Liver (tissue), 3 donors: ENCODE results near the gene PSMD1.

Experiments used
- EGR1 ChIP-seq, 2 donors: IDR thresholded peaks; 2 replicates each; pipeline ENCODE4 v1.6.1; 2016 to 2018; ENCODE audit warnings: antibody characterized with exemption in 2 of 2, low read depth in 2 of 2
- FOXA1 ChIP-seq: IDR thresholded peaks from 2 replicates; pipeline ENCODE4 v1.6.1; 2016; ENCODE audit warnings: antibody characterized with exemption
- GABPA ChIP-seq, 2 donors: IDR thresholded peaks in 1 of 2; conservative IDR thresholded peaks in 1 of 2; 2 replicates each; pipeline ENCODE4 v1.6.1; 2016; ENCODE audit warnings: antibody characterized with exemption in 2 of 2, mild to moderate bottlenecking in 1 of 2, moderate library complexity in 1 of 2
- HNF4G ChIP-seq: IDR thresholded peaks from 2 replicates; pipeline ENCODE4 v1.6.1; 2016; ENCODE audit warnings: antibody characterized with exemption
- NR2F2 ChIP-seq: IDR thresholded peaks from 2 replicates; pipeline ENCODE4 v1.6.1; 2016; ENCODE audit warnings: antibody characterized with exemption
- SP1 ChIP-seq: IDR thresholded peaks from 2 replicates; pipeline ENCODE4 v1.6.1; 2018; ENCODE audit warnings: antibody characterized with exemption, mild to moderate bottlenecking
- TAF1 ChIP-seq: conservative IDR thresholded peaks from 2 replicates; pipeline ENCODE4 v1.6.1; 2016; ENCODE audit warnings: antibody characterized with exemption, mild to moderate bottlenecking
- TF ChIP-seq, protein P1 (sequence below): fragments of 150-350 bp; IDR thresholded peaks from 2 replicates; pipeline ENCODE4 v1.5.1; 2017; ENCODE audit warnings: improper control_type of control experiment, low read depth, low read length; ENCODE audit not compliant: missing input control
- TF ChIP-seq, protein P2 (sequence below): IDR thresholded peaks from 2 replicates; pipeline ENCODE4 v1.6.1; 2016; ENCODE audit warnings: antibody characterized with exemption
- TF ChIP-seq, protein P3 (sequence below): IDR thresholded peaks from 2 replicates; pipeline ENCODE4 v1.6.1; 2016; ENCODE audit warnings: antibody characterized with exemption
- TF ChIP-seq, protein P4 (sequence below): IDR thresholded peaks from 2 replicates; pipeline ENCODE4 v1.6.1; 2016; ENCODE audit warnings: antibody characterized with exemption, mild to moderate bottlenecking
- TF ChIP-seq, protein P5 (sequence below): IDR thresholded peaks from 2 replicates; pipeline ENCODE4 v1.6.1; 2016; ENCODE audit warnings: antibody characterized with exemption
- donor health status: healthy.
- donor health status: healthy.

DNA sequence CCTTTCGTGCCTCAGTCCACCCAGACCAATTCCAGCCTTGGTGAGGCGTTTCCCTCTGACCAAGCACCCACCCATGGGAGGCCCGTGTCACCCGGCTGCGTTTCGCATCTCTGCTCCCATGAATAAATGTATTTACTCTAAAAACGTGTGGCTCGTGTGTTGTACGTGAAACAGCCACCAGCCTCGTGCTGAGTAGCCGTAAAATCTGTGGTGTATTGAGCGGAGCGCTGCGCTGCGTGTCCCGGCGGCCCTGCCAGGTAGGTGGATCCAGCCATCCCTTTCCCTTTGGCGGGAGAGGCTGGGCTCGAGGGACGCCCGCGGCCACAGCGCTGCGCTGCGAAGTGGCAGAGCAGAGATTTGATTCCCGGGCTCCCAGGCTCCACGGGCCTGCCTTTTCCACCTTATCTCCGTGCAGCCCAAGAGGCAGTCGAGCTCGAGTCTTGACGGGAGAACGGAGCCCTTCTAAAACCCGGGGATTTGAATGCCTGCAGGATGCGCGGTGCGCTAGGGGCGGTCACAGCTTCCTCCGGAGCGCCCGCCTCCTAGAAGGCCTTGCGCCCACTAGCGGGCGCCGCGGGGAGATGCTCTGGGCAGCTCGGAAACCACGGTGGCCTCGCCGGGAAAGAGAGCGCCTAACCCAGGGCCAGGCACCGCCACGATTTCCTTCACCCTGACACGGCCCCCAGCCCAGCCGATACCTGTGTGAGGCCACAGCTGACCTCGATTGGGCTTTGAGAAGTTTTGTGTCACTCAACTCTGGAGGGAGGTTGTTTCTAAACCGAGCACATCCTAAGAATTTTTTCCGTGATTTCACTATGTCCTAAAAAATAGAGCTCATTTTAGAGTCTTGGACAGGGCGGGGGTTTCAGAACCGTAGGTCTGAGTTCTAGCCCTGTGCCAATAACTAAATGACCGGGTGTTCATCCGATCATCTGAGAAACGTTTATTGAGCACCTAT is 3.9 kb upstream of the PSMD1 start:
- TF ChIP-seq TAF1, result no peak
- TF ChIP-seq, protein P1, sequence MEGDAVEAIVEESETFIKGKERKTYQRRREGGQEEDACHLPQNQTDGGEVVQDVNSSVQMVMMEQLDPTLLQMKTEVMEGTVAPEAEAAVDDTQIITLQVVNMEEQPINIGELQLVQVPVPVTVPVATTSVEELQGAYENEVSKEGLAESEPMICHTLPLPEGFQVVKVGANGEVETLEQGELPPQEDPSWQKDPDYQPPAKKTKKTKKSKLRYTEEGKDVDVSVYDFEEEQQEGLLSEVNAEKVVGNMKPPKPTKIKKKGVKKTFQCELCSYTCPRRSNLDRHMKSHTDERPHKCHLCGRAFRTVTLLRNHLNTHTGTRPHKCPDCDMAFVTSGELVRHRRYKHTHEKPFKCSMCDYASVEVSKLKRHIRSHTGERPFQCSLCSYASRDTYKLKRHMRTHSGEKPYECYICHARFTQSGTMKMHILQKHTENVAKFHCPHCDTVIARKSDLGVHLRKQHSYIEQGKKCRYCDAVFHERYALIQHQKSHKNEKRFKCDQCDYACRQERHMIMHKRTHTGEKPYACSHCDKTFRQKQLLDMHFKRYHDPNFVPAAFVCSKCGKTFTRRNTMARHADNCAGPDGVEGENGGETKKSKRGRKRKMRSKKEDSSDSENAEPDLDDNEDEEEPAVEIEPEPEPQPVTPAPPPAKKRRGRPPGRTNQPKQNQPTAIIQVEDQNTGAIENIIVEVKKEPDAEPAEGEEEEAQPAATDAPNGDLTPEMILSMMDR, result peak; percentile 88
- TF ChIP-seq, protein P2, sequence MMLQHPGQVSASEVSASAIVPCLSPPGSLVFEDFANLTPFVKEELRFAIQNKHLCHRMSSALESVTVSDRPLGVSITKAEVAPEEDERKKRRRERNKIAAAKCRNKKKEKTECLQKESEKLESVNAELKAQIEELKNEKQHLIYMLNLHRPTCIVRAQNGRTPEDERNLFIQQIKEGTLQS, result no peak
- TF ChIP-seq, protein P3, sequence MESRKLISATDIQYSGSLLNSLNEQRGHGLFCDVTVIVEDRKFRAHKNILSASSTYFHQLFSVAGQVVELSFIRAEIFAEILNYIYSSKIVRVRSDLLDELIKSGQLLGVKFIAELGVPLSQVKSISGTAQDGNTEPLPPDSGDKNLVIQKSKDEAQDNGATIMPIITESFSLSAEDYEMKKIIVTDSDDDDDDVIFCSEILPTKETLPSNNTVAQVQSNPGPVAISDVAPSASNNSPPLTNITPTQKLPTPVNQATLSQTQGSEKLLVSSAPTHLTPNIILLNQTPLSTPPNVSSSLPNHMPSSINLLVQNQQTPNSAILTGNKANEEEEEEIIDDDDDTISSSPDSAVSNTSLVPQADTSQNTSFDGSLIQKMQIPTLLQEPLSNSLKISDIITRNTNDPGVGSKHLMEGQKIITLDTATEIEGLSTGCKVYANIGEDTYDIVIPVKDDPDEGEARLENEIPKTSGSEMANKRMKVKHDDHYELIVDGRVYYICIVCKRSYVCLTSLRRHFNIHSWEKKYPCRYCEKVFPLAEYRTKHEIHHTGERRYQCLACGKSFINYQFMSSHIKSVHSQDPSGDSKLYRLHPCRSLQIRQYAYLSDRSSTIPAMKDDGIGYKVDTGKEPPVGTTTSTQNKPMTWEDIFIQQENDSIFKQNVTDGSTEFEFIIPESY, result no peak
- peak in 1 of 2 donors; percentile 58 for TF ChIP-seq GABPA (IDR thresholded peaks at IDR 0.05 in 1 of 2, conservative IDR thresholded peaks at IDR 0.05 in 1 of 2)
- TF ChIP-seq, protein P4, sequence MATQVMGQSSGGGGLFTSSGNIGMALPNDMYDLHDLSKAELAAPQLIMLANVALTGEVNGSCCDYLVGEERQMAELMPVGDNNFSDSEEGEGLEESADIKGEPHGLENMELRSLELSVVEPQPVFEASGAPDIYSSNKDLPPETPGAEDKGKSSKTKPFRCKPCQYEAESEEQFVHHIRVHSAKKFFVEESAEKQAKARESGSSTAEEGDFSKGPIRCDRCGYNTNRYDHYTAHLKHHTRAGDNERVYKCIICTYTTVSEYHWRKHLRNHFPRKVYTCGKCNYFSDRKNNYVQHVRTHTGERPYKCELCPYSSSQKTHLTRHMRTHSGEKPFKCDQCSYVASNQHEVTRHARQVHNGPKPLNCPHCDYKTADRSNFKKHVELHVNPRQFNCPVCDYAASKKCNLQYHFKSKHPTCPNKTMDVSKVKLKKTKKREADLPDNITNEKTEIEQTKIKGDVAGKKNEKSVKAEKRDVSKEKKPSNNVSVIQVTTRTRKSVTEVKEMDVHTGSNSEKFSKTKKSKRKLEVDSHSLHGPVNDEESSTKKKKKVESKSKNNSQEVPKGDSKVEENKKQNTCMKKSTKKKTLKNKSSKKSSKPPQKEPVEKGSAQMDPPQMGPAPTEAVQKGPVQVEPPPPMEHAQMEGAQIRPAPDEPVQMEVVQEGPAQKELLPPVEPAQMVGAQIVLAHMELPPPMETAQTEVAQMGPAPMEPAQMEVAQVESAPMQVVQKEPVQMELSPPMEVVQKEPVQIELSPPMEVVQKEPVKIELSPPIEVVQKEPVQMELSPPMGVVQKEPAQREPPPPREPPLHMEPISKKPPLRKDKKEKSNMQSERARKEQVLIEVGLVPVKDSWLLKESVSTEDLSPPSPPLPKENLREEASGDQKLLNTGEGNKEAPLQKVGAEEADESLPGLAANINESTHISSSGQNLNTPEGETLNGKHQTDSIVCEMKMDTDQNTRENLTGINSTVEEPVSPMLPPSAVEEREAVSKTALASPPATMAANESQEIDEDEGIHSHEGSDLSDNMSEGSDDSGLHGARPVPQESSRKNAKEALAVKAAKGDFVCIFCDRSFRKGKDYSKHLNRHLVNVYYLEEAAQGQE, result peak; percentile 3
- no peak for TF ChIP-seq SP1
- no peak for TF ChIP-seq NR2F2
- TF ChIP-seq HNF4G, result no peak
- no peak for TF ChIP-seq EGR1 (IDR thresholded peaks at IDR 0.05; ENCODE audit: low read depth in 2 of 2)
- TF ChIP-seq, protein P5, sequence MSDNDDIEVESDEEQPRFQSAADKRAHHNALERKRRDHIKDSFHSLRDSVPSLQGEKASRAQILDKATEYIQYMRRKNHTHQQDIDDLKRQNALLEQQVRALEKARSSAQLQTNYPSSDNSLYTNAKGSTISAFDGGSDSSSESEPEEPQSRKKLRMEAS, result no peak
- no peak for TF ChIP-seq FOXA1
